ENCODE measurements around the gene LTK. TPM values are rescaled to one million over a fixed set of nuclear protein-coding genes. Genes with fewer than 3 reads are reported as not detected.

Gene LTK
- total RNA-seq, 5 donors from 2014 or later (not counting 1 experiment from before 2014, with no cell fraction given), result 2.0 to 14.3 (median 6.8) TPM

- H3K4me3 Mint-ChIP-seq, result no peak overlapping the region
- ChIA-PET POLR2A (no interaction called here), CTCF (interaction anchor here in 1 of 2 donors (0.6 kb wide), 1 partner anchor 93 kb away, joined by 3 read pairs; no protein-coding TSS in a partner anchor)
- Histone ChIP-seq H3K36me3 (ENCODE audit: control insufficient read depth in 2 of 2, extremely low read depth in 1 of 2, insufficient read depth in 1 of 2, low read length in 1 of 2) (no peaks in the 10 kb centered on the region), H3K9me3 (no peaks in the 10 kb centered on the region), H3K27ac (ENCODE audit: low read length) (no peak overlapping the region), H3K4me1 (ENCODE audit: control insufficient read depth in 1 of 2, extremely low read depth in 1 of 2, insufficient read depth in 2 of 2, low read length in 2 of 2) (peaks cover 11 to 34% of the 10 kb centered on the region in 2 experiments), H3K27me3 (replicated peaks in 1 of 2; ENCODE audit: control insufficient read depth in 2 of 2, extremely low read depth in 1 of 2, insufficient read depth in 2 of 2, low read length in 1 of 2) (peaks cover 5 to 44% of the 10 kb centered on the region in 2 experiments), H3K4me3 (ENCODE audit: control insufficient read depth in 1 of 2, extremely low read depth in 1 of 2, low read length in 1 of 2) (no peak overlapping the region)
- no peaks in the 10 kb centered on the region for H3K9me3 Mint-ChIP-seq
- ATAC-seq (replicated peaks in 1 of 4) (no peak), DNase-seq (no peak)
- H3K27ac Mint-ChIP-seq, result no peak overlapping the region
- 84% methylated on average over 5 of the region's 7 CpGs for WGBS (ENCODE audit: insufficient coverage)
- H3K4me1 Mint-ChIP-seq, result peaks cover 24 to 34% (median 24%) of the 10 kb centered on the region in 3 donors
- H3K27me3 Mint-ChIP-seq, result peaks cover 14 to 26% of the 10 kb centered on the region in 2 donors
- H3K36me3 Mint-ChIP-seq, result no peaks in the 10 kb centered on the region
Observed at GRCh38 chr15:41510728-41511127, 2.9 kb downstream of the LTK start.

- no peak overlapping the region for H3K4me3 ChIP-seq (ENCODE audit: control insufficient read depth in 1 of 2, extremely low read depth in 1 of 2, low read length in 1 of 2)
- 87% methylated on average over 6 of the region's 7 CpGs for WGBS (ENCODE audit: insufficient coverage)
- peaks cover 10 to 13% (median 11%) of the 10 kb centered on the region in 3 donors for H3K4me1 Mint-ChIP-seq
- H3K27me3 Mint-ChIP-seq, result peaks cover 17 to 26% of the 10 kb centered on the region in 2 donors
- no peak overlapping the region for H3K27ac Mint-ChIP-seq
- CTCF ChIA-PET, result interaction anchor here in 1 of 2 donors (0.6 to 2.5 kb wide), 3 partner anchors 42 to 1344 kb away, joined by 3 to 9 read pairs (median 3); no protein-coding TSS in a partner anchor
- ATAC-seq (replicated peaks in 1 of 4) (no peak), DNase-seq (no peak)
- H3K4me3 Mint-ChIP-seq, result no peak overlapping the region
- no peaks in the 10 kb centered on the region for H3K36me3 ChIP-seq (ENCODE audit: control insufficient read depth in 2 of 2, extremely low read depth in 1 of 2, insufficient read depth in 1 of 2, low read length in 1 of 2)
- no peak overlapping the region for H3K27ac ChIP-seq (ENCODE audit: low read length)
- no peaks in the 10 kb centered on the region for H3K9me3 Mint-ChIP-seq
- no peaks in the 10 kb centered on the region for H3K36me3 Mint-ChIP-seq
- H3K27me3 ChIP-seq (replicated peaks in 1 of 2; ENCODE audit: control insufficient read depth in 2 of 2, extremely low read depth in 1 of 2, insufficient read depth in 2 of 2, low read length in 1 of 2), result peaks cover 5 to 45% of the 10 kb centered on the region in 2 experiments
- no peaks in the 10 kb centered on the region for H3K9me3 ChIP-seq
- POLR2A ChIA-PET, result no interaction called here
- peaks cover 6 to 20% of the 10 kb centered on the region in 2 experiments for H3K4me1 ChIP-seq (ENCODE audit: control insufficient read depth in 1 of 2, extremely low read depth in 1 of 2, insufficient read depth in 2 of 2, low read length in 2 of 2)
Observed at GRCh38 chr15:41507820-41508290, 5.8 kb downstream of the LTK start.

GRCh38 chr15:41506796-41507341, 6.8 kb downstream of the LTK start:
- Mint-ChIP-seq H3K4me1 (peaks cover 0 to 11% (median 6%) of the 10 kb centered on the region in 3 donors), H3K9me3 (no peaks in the 10 kb centered on the region), H3K27me3 (peaks cover 10 to 19% of the 10 kb centered on the region in 2 donors), H3K36me3 (no peaks in the 10 kb centered on the region), H3K4me3 (no peak overlapping the region), H3K27ac (no peak overlapping the region)
- no peaks in the 10 kb centered on the region for H3K9me3 ChIP-seq
- CTCF ChIA-PET, result interaction anchor here (0.6 to 2.5 kb wide), 4 partner anchors 41 to 1343 kb away, joined by 3 to 9 read pairs (median 5); no protein-coding TSS in a partner anchor
- no peak overlapping the region for H3K27ac ChIP-seq (ENCODE audit: low read length)
- ATAC-seq (replicated peaks in 1 of 4), result peak in 1 of 4 experiments; percentile 20
- no peaks in the 10 kb centered on the region for H3K36me3 ChIP-seq (ENCODE audit: control insufficient read depth in 2 of 2, extremely low read depth in 1 of 2, insufficient read depth in 1 of 2, low read length in 1 of 2)
- no peak overlapping the region for H3K4me3 ChIP-seq (ENCODE audit: control insufficient read depth in 1 of 2, extremely low read depth in 1 of 2, low read length in 1 of 2)
- H3K27me3 ChIP-seq (replicated peaks in 1 of 2; ENCODE audit: control insufficient read depth in 2 of 2, extremely low read depth in 1 of 2, insufficient read depth in 2 of 2, low read length in 1 of 2), result peaks cover 5 to 45% of the 10 kb centered on the region in 2 experiments
- peaks cover 3 to 20% of the 10 kb centered on the region in 2 experiments for H3K4me1 ChIP-seq (ENCODE audit: control insufficient read depth in 1 of 2, extremely low read depth in 1 of 2, insufficient read depth in 2 of 2, low read length in 2 of 2)
- 71% methylated on average over 5 of the region's 10 CpGs for WGBS (ENCODE audit: insufficient coverage)
- DNase-seq, result peak in 1 of 35 experiments; percentile 32
- POLR2A ChIA-PET, result no interaction called here

- no peak for ATAC-seq (replicated peaks in 1 of 4)
- peaks cover 14 to 25% of the 10 kb centered on the region in 2 donors for H3K27me3 Mint-ChIP-seq
- H3K36me3 Mint-ChIP-seq, result no peaks in the 10 kb centered on the region
- DNase-seq, result no peak
- H3K9me3 Mint-ChIP-seq, result no peaks in the 10 kb centered on the region
- 100% methylated on average over 1 of the region's 4 CpGs for WGBS (ENCODE audit: insufficient coverage)
- no peak overlapping the region for H3K4me3 ChIP-seq (ENCODE audit: control insufficient read depth in 1 of 2, extremely low read depth in 1 of 2, low read length in 1 of 2)
- H3K27me3 ChIP-seq (replicated peaks in 1 of 2; ENCODE audit: control insufficient read depth in 2 of 2, extremely low read depth in 1 of 2, insufficient read depth in 2 of 2, low read length in 1 of 2), result peaks cover 6 to 47% of the 10 kb centered on the region in 2 experiments
- H3K36me3 ChIP-seq (ENCODE audit: control insufficient read depth in 2 of 2, extremely low read depth in 1 of 2, insufficient read depth in 1 of 2, low read length in 1 of 2), result no peaks in the 10 kb centered on the region
- CTCF ChIA-PET, result interaction anchor here (1.8 to 2.5 kb wide), 2 partner anchors 40 kb away, joined by 5 to 9 read pairs; no protein-coding TSS in a partner anchor
- H3K27ac Mint-ChIP-seq, result no peak overlapping the region
- H3K9me3 ChIP-seq, result no peaks in the 10 kb centered on the region
- H3K4me1 Mint-ChIP-seq, result peaks cover 0 to 19% (median 14%) of the 10 kb centered on the region in 3 donors
- no peak overlapping the region for H3K4me3 Mint-ChIP-seq
- no peak overlapping the region for H3K27ac ChIP-seq (ENCODE audit: low read length)
- POLR2A ChIA-PET, result no interaction called here
- peaks cover 3 to 24% of the 10 kb centered on the region in 2 experiments for H3K4me1 ChIP-seq (ENCODE audit: control insufficient read depth in 1 of 2, extremely low read depth in 1 of 2, insufficient read depth in 2 of 2, low read length in 2 of 2)
Observed at GRCh38 chr15:41505776-41506175, 7.9 kb downstream of the LTK start.

GRCh38 chr15:41504751-41505492, 8.7 kb downstream of the LTK start:
- H3K36me3 Mint-ChIP-seq, result no peaks in the 10 kb centered on the region
- POLR2A ChIA-PET, result interaction anchor here in 1 of 2 donors (0.7 kb wide), 1 partner anchor 36 kb away, joined by 3 read pairs; no protein-coding TSS in a partner anchor

GRCh38 chr15:41503669-41504010, 10.0 kb downstream of the LTK start:
- Mint-ChIP-seq H3K36me3 (no peaks in the 10 kb centered on the region), H3K4me3 (peak overlapping the region; percentile 45 to 73 (median 49)), H3K27me3 (peaks cover 21 to 36% of the 10 kb centered on the region in 2 donors), H3K27ac (no peak overlapping the region), H3K9me3 (no peaks in the 10 kb centered on the region), H3K4me1 (peaks cover 0 to 22% (median 16%) of the 10 kb centered on the region in 3 donors)
- no peak overlapping the region for H3K27ac ChIP-seq (ENCODE audit: low read length)
- H3K4me1 ChIP-seq (ENCODE audit: control insufficient read depth in 1 of 2, extremely low read depth in 1 of 2, insufficient read depth in 2 of 2, low read length in 2 of 2), result peaks cover 3 to 24% of the 10 kb centered on the region in 2 experiments
- peaks cover 2 to 54% of the 10 kb centered on the region in 2 experiments for H3K27me3 ChIP-seq (replicated peaks in 1 of 2; ENCODE audit: control insufficient read depth in 2 of 2, extremely low read depth in 1 of 2, insufficient read depth in 2 of 2, low read length in 1 of 2)
- no peaks in the 10 kb centered on the region for H3K9me3 ChIP-seq
- ATAC-seq (replicated peaks in 1 of 4), result no peak
- 94% methylated on average over 3 of the region's 5 CpGs for WGBS (ENCODE audit: insufficient coverage)
- H3K36me3 ChIP-seq (ENCODE audit: control insufficient read depth in 2 of 2, extremely low read depth in 1 of 2, insufficient read depth in 1 of 2, low read length in 1 of 2), result no peaks in the 10 kb centered on the region
- DNase-seq, result no peak
- no peak overlapping the region for H3K4me3 ChIP-seq (ENCODE audit: control insufficient read depth in 1 of 2, extremely low read depth in 1 of 2, low read length in 1 of 2)
- ChIA-PET POLR2A (no interaction called here), CTCF (no interaction called here)

More at GRCh38 chr15:41504751-41505492, 8.7 kb downstream of the LTK start:
- ATAC-seq (replicated peaks in 1 of 4) (no peak), DNase-seq (no peak)
- Histone ChIP-seq H3K36me3 (ENCODE audit: control insufficient read depth in 2 of 2, extremely low read depth in 1 of 2, insufficient read depth in 1 of 2, low read length in 1 of 2) (no peaks in the 10 kb centered on the region), H3K9me3 (no peaks in the 10 kb centered on the region), H3K27ac (ENCODE audit: low read length) (no peak overlapping the region), H3K27me3 (replicated peaks in 1 of 2; ENCODE audit: control insufficient read depth in 2 of 2, extremely low read depth in 1 of 2, insufficient read depth in 2 of 2, low read length in 1 of 2) (peaks cover 2 to 47% of the 10 kb centered on the region in 2 experiments), H3K4me1 (ENCODE audit: control insufficient read depth in 1 of 2, extremely low read depth in 1 of 2, insufficient read depth in 2 of 2, low read length in 2 of 2) (peaks cover 3 to 24% of the 10 kb centered on the region in 2 experiments), H3K4me3 (ENCODE audit: control insufficient read depth in 1 of 2, extremely low read depth in 1 of 2, low read length in 1 of 2) (no peak overlapping the region)
- Mint-ChIP-seq H3K27ac (no peak overlapping the region), H3K9me3 (no peaks in the 10 kb centered on the region), H3K4me1 (peaks cover 0 to 19% (median 16%) of the 10 kb centered on the region in 3 donors), H3K27me3 (peaks cover 9 to 25% of the 10 kb centered on the region in 2 donors), H3K4me3 (no peak overlapping the region)
- WGBS (ENCODE audit: insufficient coverage), result 100% methylated on average over 1 of the region's 13 CpGs
- CTCF ChIA-PET, result no interaction called here
